Lung microvascular endothelial cell (primary cell): ENCODE results near the gene GNAL. TPM values are rescaled to one million over a fixed set of nuclear protein-coding genes. Genes with fewer than 3 reads are reported as not detected.
"Not testable (repeated sequence)": the region's sequence is repeated elsewhere in the genome, so short reads cannot be mapped to it uniquely, and the experiment has no call there.

ENCODE experiments used
- DNase-seq, 2 donors: peaks; one replicate each; pipeline versions ENCODE4 v3.0.0 to v3.0.0-alpha.2; 2010; ENCODE audit warnings: low read depth in 2 of 2
- total RNA-seq: library from RNA; depleted of rRNA; stranded (reverse); fragments of >200 nt; gene quantifications from 2 replicates; pipeline ENCODE4 v1.2.1, GENCODE V29; 2014

The GNAL gene
- under 0.01 and 0.22 TPM in 2 replicates for total RNA-seq

GRCh38 chr18:11688972-11689668 lies at the start of gene GNAL:
GNAL (plus strand) TSS chr18:11689264; CDS start chr18:11689564, 300 bp downstream.
- peak; percentile 87 to 92 for DNase-seq

GRCh38 chr18:11647310-11647709 lies 41.8 kb upstream of the GNAL start:
- not testable (repeated sequence) for DNase-seq

- DNase-seq: peak in 1 of 2 donors; percentile 0
Observed at GRCh38 chr18:11647804-11648203, 41.3 kb upstream of the GNAL start.

GRCh38 chr18:11649839-11650238 lies 39.2 kb upstream of the GNAL start:
- DNase-seq: no peak

GRCh38 chr18:11651899-11652298 lies 37.2 kb upstream of the GNAL start:
- DNase-seq: no peak

- no peak for DNase-seq
Observed at GRCh38 chr18:11653521-11653920, 35.5 kb upstream of the GNAL start.

GRCh38 chr18:11654736-11655605 lies 34.1 kb upstream of the GNAL start:
- DNase-seq: peak; percentile 43 to 57

- no peak for DNase-seq
Observed at GRCh38 chr18:11655606-11655932, 33.5 kb upstream of the GNAL start.

- DNase-seq: no peak
Observed at GRCh38 chr18:11657152-11657551, 31.9 kb upstream of the GNAL start.

- DNase-seq: no peak
Observed at GRCh38 chr18:11657554-11657953, 31.5 kb upstream of the GNAL start.

- no peak for DNase-seq
Observed at GRCh38 chr18:11658019-11658418, 31.0 kb upstream of the GNAL start.

- no peak for DNase-seq
Observed at GRCh38 chr18:11658989-11659388, 30.1 kb upstream of the GNAL start.

GRCh38 chr18:11660691-11661090 lies 28.4 kb upstream of the GNAL start:
- no peak for DNase-seq

- DNase-seq: no peak
Observed at GRCh38 chr18:11661430-11661829, 27.6 kb upstream of the GNAL start.

- DNase-seq: no peak
Observed at GRCh38 chr18:11663439-11664029, 25.5 kb upstream of the GNAL start.

- no peak for DNase-seq
Observed at GRCh38 chr18:11664286-11664685, 24.8 kb upstream of the GNAL start.

- DNase-seq: no peak
Observed at GRCh38 chr18:11665146-11665545, 23.9 kb upstream of the GNAL start.

- DNase-seq: no peak
Observed at GRCh38 chr18:11665587-11665986, 23.5 kb upstream of the GNAL start.

- no peak for DNase-seq
Observed at GRCh38 chr18:11666176-11666575, 22.9 kb upstream of the GNAL start.

- DNase-seq: no peak
Observed at GRCh38 chr18:11666831-11667230, 22.2 kb upstream of the GNAL start.

GRCh38 chr18:11667578-11667977 lies 21.5 kb upstream of the GNAL start:
- DNase-seq: no peak

- DNase-seq: peak in 1 of 2 donors; percentile 17
Observed at GRCh38 chr18:11668441-11669169, 20.5 kb upstream of the GNAL start.
